VCaP (cell line): Measurements from ENCODE around the gene FCRLB.
"Not testable (repeated sequence)": the region's sequence is repeated elsewhere in the genome, so short reads cannot be mapped to it uniquely, and the experiment has no call there.

Source experiments
- H3K27ac ChIP-seq: fragments of 450-650 bp; 2 replicates; pipeline ENCODE4 v1.5.1; 2017
- TF ChIP-seq, protein P1 (sequence below): fragments of 450-650 bp; conservative IDR thresholded peaks from 2 replicates; pipeline ENCODE4 v1.5.1; 2017; ENCODE audit warnings: mild to moderate bottlenecking, moderate library complexity

Gene FCRLB, protein sequence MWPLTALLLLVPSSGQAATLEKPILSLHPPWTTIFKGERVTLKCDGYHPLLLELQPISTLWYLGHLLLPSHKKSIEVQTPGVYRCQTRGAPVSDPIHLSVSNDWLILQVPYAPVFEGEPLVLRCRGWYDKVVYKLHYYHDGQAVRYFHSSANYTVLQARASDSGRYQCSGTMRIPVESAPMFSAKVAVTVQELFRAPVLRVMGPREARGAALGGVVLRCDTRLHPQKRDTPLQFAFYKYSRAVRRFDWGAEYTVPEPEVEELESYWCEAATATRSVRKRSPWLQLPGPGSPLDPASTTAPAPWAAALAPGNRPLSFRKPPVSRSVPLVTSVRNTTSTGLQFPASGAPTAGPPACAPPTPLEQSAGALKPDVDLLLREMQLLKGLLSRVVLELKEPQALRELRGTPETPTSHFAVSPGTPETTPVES

GRCh38 chr1:161720956-161721737, at the start of gene FCRLB:
Gene FCRLB, plus strand, starts transcription at chr1:161721544. Its CDS starts 1,129 bp downstream, at chr1:161722673.
- TF ChIP-seq, protein P1, sequence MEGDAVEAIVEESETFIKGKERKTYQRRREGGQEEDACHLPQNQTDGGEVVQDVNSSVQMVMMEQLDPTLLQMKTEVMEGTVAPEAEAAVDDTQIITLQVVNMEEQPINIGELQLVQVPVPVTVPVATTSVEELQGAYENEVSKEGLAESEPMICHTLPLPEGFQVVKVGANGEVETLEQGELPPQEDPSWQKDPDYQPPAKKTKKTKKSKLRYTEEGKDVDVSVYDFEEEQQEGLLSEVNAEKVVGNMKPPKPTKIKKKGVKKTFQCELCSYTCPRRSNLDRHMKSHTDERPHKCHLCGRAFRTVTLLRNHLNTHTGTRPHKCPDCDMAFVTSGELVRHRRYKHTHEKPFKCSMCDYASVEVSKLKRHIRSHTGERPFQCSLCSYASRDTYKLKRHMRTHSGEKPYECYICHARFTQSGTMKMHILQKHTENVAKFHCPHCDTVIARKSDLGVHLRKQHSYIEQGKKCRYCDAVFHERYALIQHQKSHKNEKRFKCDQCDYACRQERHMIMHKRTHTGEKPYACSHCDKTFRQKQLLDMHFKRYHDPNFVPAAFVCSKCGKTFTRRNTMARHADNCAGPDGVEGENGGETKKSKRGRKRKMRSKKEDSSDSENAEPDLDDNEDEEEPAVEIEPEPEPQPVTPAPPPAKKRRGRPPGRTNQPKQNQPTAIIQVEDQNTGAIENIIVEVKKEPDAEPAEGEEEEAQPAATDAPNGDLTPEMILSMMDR: no peak

GRCh38 chr1:161673437-161673836, 47.9 kb upstream of the FCRLB start:
- H3K27ac ChIP-seq: not testable (repeated sequence)

More at GRCh38 chr1:161720956-161721737, at the start of gene FCRLB:
- no peak within 1 kb of the TSS for H3K27ac ChIP-seq

DNA sequence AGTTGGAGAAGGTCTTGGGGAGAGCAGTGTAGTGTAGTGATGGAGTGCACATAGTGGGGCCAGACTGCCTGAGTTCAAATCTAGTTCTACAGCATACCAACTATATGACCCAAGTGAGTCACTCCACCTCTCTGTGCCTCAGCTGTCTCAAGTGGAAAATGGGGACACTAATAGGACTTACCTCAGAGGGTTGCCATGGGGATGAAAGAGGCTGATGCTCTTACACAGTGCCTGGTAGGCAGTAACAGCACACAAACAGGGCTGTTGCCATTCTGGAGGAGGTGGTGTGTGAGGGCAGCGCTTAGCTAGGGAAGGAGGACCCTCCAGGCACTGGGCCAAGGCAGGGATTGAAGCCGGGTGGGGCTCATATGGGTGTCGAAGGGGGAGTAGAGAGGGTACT, 46.9 kb upstream of the FCRLB start:
- not testable (repeated sequence) for H3K27ac ChIP-seq

GRCh38 chr1:161674908-161675307, 46.4 kb upstream of the FCRLB start:
- H3K27ac ChIP-seq: not testable (repeated sequence)

- TF ChIP-seq, protein P1: no peak
Observed at GRCh38 chr1:161676441-161676840, 44.9 kb upstream of the FCRLB start.

DNA sequence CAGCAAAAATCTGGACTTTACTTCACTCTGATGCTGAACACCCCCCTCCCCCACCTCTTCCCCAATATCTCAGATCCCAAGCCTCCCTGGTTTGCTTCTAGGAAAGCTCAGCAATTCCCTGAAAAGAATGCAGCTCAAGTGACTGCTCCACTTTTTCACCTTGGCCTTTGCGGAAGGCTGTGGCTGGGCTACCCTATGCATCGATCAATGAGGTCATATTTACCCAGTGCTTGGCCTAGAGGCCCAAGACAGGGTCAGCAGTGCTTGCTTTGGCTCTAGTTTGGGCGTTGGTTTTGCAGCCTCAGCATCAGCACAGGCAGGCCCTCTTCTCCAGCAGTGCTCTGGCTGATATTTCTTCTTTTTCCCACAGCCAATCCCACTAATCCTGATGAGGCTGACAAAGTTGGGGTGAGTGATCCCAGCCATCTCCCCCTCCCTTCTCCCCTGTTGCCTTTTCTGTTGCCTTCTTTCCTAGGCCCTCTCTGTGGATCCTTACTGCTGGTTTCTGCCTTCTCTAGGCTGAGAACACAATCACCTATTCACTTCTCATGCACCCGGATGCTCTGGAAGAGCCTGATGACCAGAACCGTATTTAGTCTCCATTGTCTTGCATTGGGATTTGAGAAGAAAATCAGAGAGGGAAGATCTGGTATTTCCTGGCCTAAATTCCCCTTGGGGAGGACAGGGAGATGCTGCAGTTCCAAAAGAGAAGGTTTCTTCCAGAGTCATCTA, 44.2 kb upstream of the FCRLB start:
- no peak overlapping the region for H3K27ac ChIP-seq
- TF ChIP-seq, protein P1: no peak

More at GRCh38 chr1:161676441-161676840, 44.9 kb upstream of the FCRLB start:
- no peak overlapping the region for H3K27ac ChIP-seq

DNA sequence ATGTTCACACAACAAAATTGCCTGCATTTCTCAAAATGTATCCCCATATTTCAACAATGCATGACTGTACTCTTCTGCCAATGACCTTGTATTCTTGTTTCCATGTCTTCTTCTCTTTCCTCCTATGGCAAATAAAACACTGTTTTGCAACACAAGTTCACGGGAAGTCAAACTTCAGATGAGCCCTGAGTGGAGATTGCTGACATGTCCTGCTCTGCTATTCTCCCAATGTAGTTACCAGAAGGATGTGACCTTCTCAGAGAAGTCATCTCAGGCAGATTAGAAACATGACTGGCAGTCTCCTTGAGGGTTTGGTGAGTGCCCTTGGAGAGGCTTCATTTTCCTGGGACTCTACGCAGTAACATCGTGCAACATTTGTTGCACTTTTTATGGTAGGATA, 42.8 kb upstream of the FCRLB start:
- TF ChIP-seq, protein P1: no peak
- H3K27ac ChIP-seq: no peak overlapping the region

GRCh38 chr1:161681879-161682278, 39.5 kb upstream of the FCRLB start:
- TF ChIP-seq, protein P1: no peak
- H3K27ac ChIP-seq: no peak overlapping the region
